ENCODE data around the gene CAMK1D. TPM values are rescaled to one million over a fixed set of nuclear protein-coding genes. Genes with fewer than 3 reads are reported as not detected.

Gene CAMK1D
- total and polyA plus RNA-seq, 2 of the 4 experiments (the other 2 are of a cell fraction): 5.0 to 5.3 TPM

GRCh38 chr10:12526311-12526710 lies 177.0 kb downstream of the CAMK1D start:
- H3K14ac ChIP-seq (replicated peaks; ENCODE audit: low read depth, low read length): no peak overlapping the region
- WGBS, 2 experiments (ENCODE audit: extremely low coverage in 2 of 2, insufficient read length in 1 of 2): no CpG with 5 or more reads among the region's 5 CpGs
- CTCF ChIA-PET: no interaction called here
- DNase-seq (no peak), ATAC-seq (ENCODE audit: low read depth) (no peak)
- H3K27me3 ChIP-seq (ENCODE audit: control insufficient read depth, insufficient read depth, low read length): no peaks in the 10 kb centered on the region
- in situ Hi-C loops (cut with MboI; ENCODE audit: low sequenced_read_pairs): no loop called here
- no TSS peak for BruUV-seq (replicated peaks)
- H3K4me1 ChIP-seq (ENCODE audit: control insufficient read depth, insufficient read depth, low read length): peaks cover 3% of the 10 kb centered on the region; the same call in 1 of the 2 replicates
- no peak overlapping the region for H3K4ac ChIP-seq (ENCODE audit: low read depth, low read length)
- H3K4me3 ChIP-seq (ENCODE audit: insufficient read depth, low read depth, low read length): no peak overlapping the region
- H2BK20ac ChIP-seq (ENCODE audit: low read depth, low read length): no peak overlapping the region
- H2BK5ac ChIP-seq (ENCODE audit: low read depth, low read length, poor library complexity, severe bottlenecking): no peak overlapping the region
- POLR2A ChIA-PET (ENCODE audit: unreplicated experiment): no interaction called here
- H3K18ac ChIP-seq (ENCODE audit: low read depth, low read length): no peak overlapping the region
- no peak for TF ChIP-seq MXI1 (IDR thresholded peaks at IDR 0.05; ENCODE audit: borderline replicate concordance, low read depth, low read length)
- no peak for TF ChIP-seq MAFK (IDR thresholded peaks at IDR 0.05; ENCODE audit: low read depth, low read length)
- TF ChIP-seq MAZ (IDR thresholded peaks at IDR 0.05; ENCODE audit: borderline replicate concordance, low read depth, low read length): no peak
- TF ChIP-seq SMC3 (IDR thresholded peaks at IDR 0.05; ENCODE audit: low read depth, low read length): no peak
- no peak for TF ChIP-seq POLR2A (IDR thresholded peaks at IDR 0.05; ENCODE audit: low read depth, low read length)
- no peak for TF ChIP-seq NFE2L2 (IDR thresholded peaks at IDR 0.05; ENCODE audit: low read depth, low read length)
- TF ChIP-seq CEBPB (IDR thresholded peaks at IDR 0.05; ENCODE audit: low read depth, low read length): no peak
- TF ChIP-seq CTCF (conservative IDR thresholded peaks at IDR 0.05; ENCODE audit: low read depth, low read length): no peak
- no peak for TF ChIP-seq FOS (IDR thresholded peaks at IDR 0.05; ENCODE audit: low read depth, low read length)
- no peak for TF ChIP-seq CHD1 (IDR thresholded peaks at IDR 0.05; ENCODE audit: low read depth, low read length)
- H3K9me1 ChIP-seq (ENCODE audit: insufficient read depth, low read length): no peaks in the 10 kb centered on the region
- no peak overlapping the region for H4K8ac ChIP-seq (ENCODE audit: low read depth in 2 of 2, low read length in 2 of 2)
- H3K9me3 ChIP-seq (ENCODE audit: control insufficient read depth, insufficient read depth, low read length): no peaks in the 10 kb centered on the region
- intact Hi-C loops (cut with micrococcal nuclease): no loop called here
- H3K36me3 ChIP-seq (ENCODE audit: control insufficient read depth, insufficient read depth, low read length): no peaks in the 10 kb centered on the region
- H3K4me2 ChIP-seq (ENCODE audit: low read depth, low read length): no peak overlapping the region
- dilution Hi-C loops (cut with HindIII; ENCODE audit: low sequenced_read_pairs, unreplicated experiment): no loop called here
- H2BK120ac ChIP-seq (ENCODE audit: low read depth, low read length): no peak overlapping the region
- no peak overlapping the region for H2AK9ac ChIP-seq (replicated peaks; ENCODE audit: low read depth, low read length, poor library complexity)
- no peak overlapping the region for H3K9ac ChIP-seq (ENCODE audit: low read depth, low read length)
- H4K20me1 ChIP-seq (ENCODE audit: insufficient read depth, low read length): no peaks in the 10 kb centered on the region
- no peak overlapping the region for H3K56ac ChIP-seq (ENCODE audit: extremely low read depth, insufficient read depth, low read length)
- H3K23ac ChIP-seq (ENCODE audit: low read depth, low read length): no peak overlapping the region
- no peak overlapping the region for H4K91ac ChIP-seq (ENCODE audit: insufficient read depth, low read depth, low read length)
- no peaks in the 10 kb centered on the region for H3K79me1 ChIP-seq (ENCODE audit: low read depth in 1 of 2, low read length in 2 of 2)
- H3K27ac ChIP-seq (ENCODE audit: insufficient read depth, low read length): no peak overlapping the region
- H2AFZ ChIP-seq (replicated peaks; ENCODE audit: low read length, poor library complexity): no peak overlapping the region
- no peak overlapping the region for H2AK5ac ChIP-seq (ENCODE audit: low read depth, low read length)
- H2BK15ac ChIP-seq (ENCODE audit: low read depth, low read length): no peak overlapping the region
- no peak overlapping the region for H4K5ac ChIP-seq (ENCODE audit: low read depth, low read length)

Data from IMR-90 (cell line).